Panc1 (cell line): ENCODE data around the gene RLN3. TPM values are rescaled to one million over a fixed set of nuclear protein-coding genes. Genes with fewer than 3 reads are reported as not detected.
"Not testable (repeated sequence)": the region's sequence is repeated elsewhere in the genome, so short reads cannot be mapped to it uniquely, and the experiment has no call there.

Source experiments
- ATAC-seq: fragments of 200-7000 bp; cut with Tn5 transposase; 2 replicates; pipeline ENCODE4 v1.9.1; 2020; ENCODE audit warnings: mild to moderate bottlenecking, moderate library complexity
- BruUV-seq: library from RNA; stranded (reverse); fragments of 400-500 nt; replicated peaks from 2 replicates; lab custom pipeline; 2021; lab: Mats Ljungman, UMichigan
- CTCF ChIA-PET: fragments of 300-600 bp; sonication (Branson Sonifier 250); formaldehyde crosslinking; loops from one replicate; lab custom pipeline; 2022; ENCODE audit warnings: antibody characterized with exemption; lab: Charles Lee
- POLR2A ChIA-PET: fragments of 300-600 bp; sonication (Branson Sonifier 250); formaldehyde crosslinking; loops from one replicate; lab custom pipeline; 2022; ENCODE audit warnings: antibody characterized with exemption; lab: Charles Lee
- DNase-seq: peaks from one replicate; pipeline ENCODE4 v3.0.0-alpha.2; 2010; ENCODE audit warnings: low read depth, low spot score
- H3K27ac ChIP-seq: 2 replicates; pipeline ENCODE4 v1.5.1; 2011; ENCODE audit warnings: mild to moderate bottlenecking, low read length, inconsistent platforms
- H3K27me3 ChIP-seq: fragments of 200-500 bp; sonication (Bioruptor generic); 2 replicates; pipeline ENCODE4 v1.6.0; 2014; ENCODE audit warnings: low read length, inconsistent platforms; ENCODE audit not compliant: control insufficient read depth, insufficient read depth
- H3K36me3 ChIP-seq: fragments of 200-500 bp; sonication (Bioruptor generic); 2 replicates; pipeline ENCODE4 v1.5.1; 2014; ENCODE audit warnings: inconsistent platforms, mild to moderate bottlenecking, low read length, moderate library complexity; ENCODE audit not compliant: control insufficient read depth, insufficient read depth
- H3K4me1 ChIP-seq: 2 replicates; pipeline ENCODE4 v1.5.1; 2011; ENCODE audit warnings: inconsistent platforms, mild to moderate bottlenecking, low read length, moderate library complexity; ENCODE audit not compliant: control insufficient read depth, insufficient read depth
- H3K4me3 ChIP-seq, 2 experiments: 2 replicates each; pipeline ENCODE4 v1.5.1; 2011 to 2012; ENCODE audit warnings: low read depth in 2 of 2, low read length in 2 of 2, mild to moderate bottlenecking in 2 of 2, inconsistent platforms in 1 of 2, moderate library complexity in 1 of 2
- H3K9me3 ChIP-seq: fragments of 200-500 bp; sonication (Bioruptor generic); 2 replicates; pipeline ENCODE4 v1.5.1; 2014; ENCODE audit warnings: low read depth, mild to moderate bottlenecking, inconsistent platforms, low read length, moderate library complexity; ENCODE audit not compliant: control insufficient read depth, insufficient read depth
- CTCF ChIP-seq: fragments of 450-650 bp; IDR thresholded peaks from 2 replicates; pipeline ENCODE4 v1.5.1; 2017; ENCODE audit warnings: mild to moderate bottlenecking
- POLR2AphosphoS5 ChIP-seq: IDR thresholded peaks from 2 replicates; pipeline ENCODE4 v1.6.1; 2012; ENCODE audit warnings: mild to moderate bottlenecking, low read depth, low read length, moderate library complexity
- REST ChIP-seq, 2 experiments: IDR thresholded peaks; 2 replicates each; pipeline ENCODE4 v1.6.1; 2011 to 2012; ENCODE audit warnings: low read depth in 2 of 2, control low read depth in 1 of 2, low read length in 1 of 2, mild to moderate bottlenecking in 1 of 2, moderate library complexity in 1 of 2; ENCODE audit not compliant: insufficient read depth in 1 of 2
- SIN3A ChIP-seq: IDR thresholded peaks from 2 replicates; pipeline ENCODE4 v1.6.1; 2012; ENCODE audit warnings: low read depth, mild to moderate bottlenecking, low read length, moderate library complexity, borderline replicate concordance; ENCODE audit not compliant: insufficient read depth
- TCF7L2 ChIP-seq: IDR thresholded peaks from 2 replicates; pipeline ENCODE4 v1.6.1; 2011; ENCODE audit warnings: mild to moderate bottlenecking, low read depth, low read length, inconsistent platforms
- in situ Hi-C: cut with HindIII; loops from 2 replicates; pipeline ENCODE4 v1.10.0; 2016; ENCODE audit warnings: low sequenced_read_pairs, low pct_unique_long_range_greater_than_20kb
- intact Hi-C: fragments of 100-400 bp; cut with micrococcal nuclease; formaldehyde crosslinking; loops from one replicate; pipeline ENCODE4 v1.10.0; 2022; ENCODE audit not compliant: unreplicated experiment
- total RNA-seq: library from RNA; stranded (reverse); gene quantifications from one replicate; pipeline ENCODE4 v1.2.1, GENCODE V29; 2021; ENCODE audit not compliant: unreplicated experiment

Gene RLN3
- total RNA-seq, 1 experiment from 2014 or later, result not detected

GRCh38 chr19:14033946-14034345 is 6.0 kb downstream of the RLN3 start:
- TF ChIP-seq CTCF, result no peak
- no peak for TF ChIP-seq POLR2AphosphoS5
- no peak for TF ChIP-seq TCF7L2
- TF ChIP-seq SIN3A, result no peak
- no peak for TF ChIP-seq REST (IDR thresholded peaks at IDR 0.05; ENCODE audit: insufficient read depth in 1 of 2, low read depth in 2 of 2, low read length in 1 of 2)
- Histone ChIP-seq H3K9me3 (no peaks in the 10 kb centered on the region), H3K36me3 (no peaks in the 10 kb centered on the region; the same call in 1 of the 2 replicates), H3K27me3 (no peaks in the 10 kb centered on the region), H3K4me1 (no peaks in the 10 kb centered on the region), H3K4me3 (no peak overlapping the region), H3K27ac (no peak overlapping the region)
- POLR2A ChIA-PET, result no interaction called here
- ATAC-seq (no peak), DNase-seq (no peak)
- CTCF ChIA-PET, result no interaction called here
- in situ Hi-C loops (no loop called here), intact Hi-C loops (no loop called here)
- BruUV-seq, result no TSS peak

- intact Hi-C loops, H3K27me3 ChIP-seq, POLR2A ChIA-PET, H3K4me3 ChIP-seq, H3K36me3 ChIP-seq, BruUV-seq, H3K4me1 ChIP-seq, ATAC-seq, DNase-seq, in situ Hi-C loops, H3K27ac ChIP-seq, H3K9me3 ChIP-seq: not testable (repeated sequence)
- CTCF ChIA-PET, result interaction anchor here (0.7 kb wide), 1 partner anchor 19 kb away, joined by 4 read pairs; no protein-coding TSS in a partner anchor
These were observed 7.2 kb downstream of the RLN3 start for GRCh38 chr19:14035159-14035558.

- intact Hi-C loops, result no loop called here
- in situ Hi-C loops, result no loop called here
- TF ChIP-seq CTCF, result no peak
- no peak for TF ChIP-seq TCF7L2
- no peak for TF ChIP-seq REST (IDR thresholded peaks at IDR 0.05; ENCODE audit: insufficient read depth in 1 of 2, low read depth in 2 of 2, low read length in 1 of 2)
- TF ChIP-seq POLR2AphosphoS5, result no peak
- no peak for TF ChIP-seq SIN3A
- ChIA-PET CTCF (no interaction called here), POLR2A (no interaction called here)
- Histone ChIP-seq H3K36me3 (no peaks in the 10 kb centered on the region; the same call in 1 of the 2 replicates), H3K27me3 (no peaks in the 10 kb centered on the region), H3K4me1 (no peaks in the 10 kb centered on the region), H3K9me3 (no peaks in the 10 kb centered on the region), H3K27ac (no peak overlapping the region), H3K4me3 (no peak overlapping the region)
- BruUV-seq, result no TSS peak
- no peak for DNase-seq
- no peak for ATAC-seq
These were observed 7.8 kb downstream of the RLN3 start for GRCh38 chr19:14035706-14036105.
